ENCODE data around the gene BLOC1S3.

The BLOC1S3 gene

GRCh38 chr19:45160870-45161737, 17.5 kb upstream of the BLOC1S3 start, which contains the start of gene NKPD1:
Gene NKPD1, minus strand, starts transcription at chr19:45160982. Its CDS starts 832 bp downstream, at chr19:45160150.
- in situ Hi-C loops (cut with MboI; ENCODE audit: low sequenced_read_pairs), result no loop called here

GRCh38 chr19:45161738-45162607, 16.6 kb upstream of the BLOC1S3 start:
- in situ Hi-C loops (cut with MboI; ENCODE audit: low sequenced_read_pairs), result no loop called here

- in situ Hi-C loops (cut with MboI; ENCODE audit: low sequenced_read_pairs), result no loop called here
Observed at GRCh38 chr19:45162608-45163143, 15.9 kb upstream of the BLOC1S3 start.

- in situ Hi-C loops (cut with MboI; ENCODE audit: low sequenced_read_pairs), result no loop called here
Observed at GRCh38 chr19:45163156-45163555, 15.4 kb upstream of the BLOC1S3 start.

GRCh38 chr19:45163751-45164460, 14.7 kb upstream of the BLOC1S3 start:
- in situ Hi-C loops (cut with MboI; ENCODE audit: low sequenced_read_pairs), result no loop called here

- in situ Hi-C loops (cut with MboI; ENCODE audit: low sequenced_read_pairs), result no loop called here
Observed at GRCh38 chr19:45164577-45165335, 13.8 kb upstream of the BLOC1S3 start.

GRCh38 chr19:45166723-45167252, 11.8 kb upstream of the BLOC1S3 start:
- in situ Hi-C loops (cut with MboI; ENCODE audit: low sequenced_read_pairs), result no loop called here

- in situ Hi-C loops (cut with MboI; ENCODE audit: low sequenced_read_pairs), result no loop called here
Observed at GRCh38 chr19:45168767-45169351, 9.7 kb upstream of the BLOC1S3 start.

- in situ Hi-C loops (cut with MboI; ENCODE audit: low sequenced_read_pairs), result no loop called here
Observed at GRCh38 chr19:45169602-45170001, 9.0 kb upstream of the BLOC1S3 start.

GRCh38 chr19:45170146-45171106, 8.2 kb upstream of the BLOC1S3 start:
- in situ Hi-C loops (cut with MboI; ENCODE audit: low sequenced_read_pairs), result no loop called here

- in situ Hi-C loops (cut with MboI; ENCODE audit: low sequenced_read_pairs), result no loop called here
Observed at GRCh38 chr19:45171211-45171623, 7.4 kb upstream of the BLOC1S3 start.

- in situ Hi-C loops (cut with MboI; ENCODE audit: low sequenced_read_pairs), result no loop called here
Observed at GRCh38 chr19:45172173-45172572, 6.4 kb upstream of the BLOC1S3 start.

- in situ Hi-C loops (cut with MboI; ENCODE audit: low sequenced_read_pairs), result no loop called here
Observed at GRCh38 chr19:45172611-45173208, 5.9 kb upstream of the BLOC1S3 start.

GRCh38 chr19:45173816-45174215, 4.8 kb upstream of the BLOC1S3 start:
- in situ Hi-C loops (cut with MboI; ENCODE audit: low sequenced_read_pairs), result no loop called here

- in situ Hi-C loops (cut with MboI; ENCODE audit: low sequenced_read_pairs), result no loop called here
Observed at GRCh38 chr19:45175515-45176345, 2.9 kb upstream of the BLOC1S3 start.

GRCh38 chr19:45177817-45178261, 745 bp upstream of the BLOC1S3 start, which contains the start of gene TRAPPC6A:
Gene TRAPPC6A, minus strand, starts transcription at chr19:45178237. Its CDS starts 19 bp downstream, at chr19:45178218.
- in situ Hi-C loops (cut with MboI; ENCODE audit: low sequenced_read_pairs), result no loop called here
